ENCODE measurements around the gene SIL1. TPM values are rescaled to one million over a fixed set of nuclear protein-coding genes. Genes with fewer than 3 reads are reported as not detected.
A peak's percentile ranks its signal among the peaks of the same experiment; 100 is the strongest.
"Not testable (repeated sequence)": the region's sequence is repeated elsewhere in the genome, so short reads cannot be mapped to it uniquely, and the experiment has no call there.

SIL1 gene
- polyA plus RNA-seq, 12 donors: 19.6 to 46.8 (median 27.2) TPM; not detected in 1

DNA sequence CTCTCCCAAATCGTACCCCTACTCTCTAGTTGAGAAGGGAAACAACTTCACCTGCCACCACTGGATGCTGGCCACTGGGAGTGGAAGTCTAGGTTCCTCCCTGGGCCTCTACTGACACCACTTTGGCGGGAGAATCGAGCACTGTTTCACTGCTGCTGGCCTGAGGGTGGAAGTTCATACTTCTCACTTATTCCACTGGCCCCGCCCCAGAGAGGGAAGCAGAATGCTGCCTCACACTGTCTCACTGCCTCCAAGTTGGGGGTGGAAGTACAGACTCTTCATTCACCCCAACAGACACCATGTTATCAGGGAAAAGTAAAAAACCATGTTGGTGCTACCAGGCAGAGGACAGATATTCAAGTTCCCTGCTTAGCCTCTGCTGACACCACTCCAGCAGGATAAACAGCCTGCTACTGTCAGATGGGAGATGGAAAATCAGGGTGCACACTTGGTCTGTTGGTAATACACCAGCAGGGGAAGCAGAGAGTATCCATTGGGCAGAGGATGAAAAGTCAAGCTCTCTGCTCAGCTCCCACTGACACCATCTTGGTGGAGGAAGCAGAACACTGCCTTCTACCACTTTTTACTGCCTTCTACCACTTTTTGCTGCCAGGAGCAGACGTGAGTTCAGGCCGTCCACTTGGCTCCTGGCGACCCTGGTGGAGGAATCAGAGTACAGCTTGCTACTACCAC lies 159.4 kb downstream of the SIL1 start:
- DNase-seq: no peak

DNA sequence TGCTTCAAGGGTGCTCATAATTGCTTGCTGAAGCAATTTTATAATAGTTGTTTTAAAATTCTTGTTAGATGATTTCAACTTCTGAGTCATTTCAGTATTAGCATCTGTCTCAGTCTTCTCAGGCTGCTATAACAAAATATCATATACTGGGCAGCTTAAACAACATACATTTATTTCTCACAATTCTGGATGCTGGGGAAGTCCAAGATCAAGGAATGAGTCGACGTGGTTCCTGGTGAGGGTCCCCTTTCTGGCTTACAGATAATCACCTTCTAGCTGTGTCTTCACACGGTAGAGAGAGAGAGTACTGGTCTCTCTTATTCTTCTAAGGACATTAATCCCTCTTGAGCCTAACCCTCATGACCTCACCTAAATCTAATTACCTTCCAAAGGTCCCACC lies 160.4 kb downstream of the SIL1 start:
- DNase-seq: no peak

DNA sequence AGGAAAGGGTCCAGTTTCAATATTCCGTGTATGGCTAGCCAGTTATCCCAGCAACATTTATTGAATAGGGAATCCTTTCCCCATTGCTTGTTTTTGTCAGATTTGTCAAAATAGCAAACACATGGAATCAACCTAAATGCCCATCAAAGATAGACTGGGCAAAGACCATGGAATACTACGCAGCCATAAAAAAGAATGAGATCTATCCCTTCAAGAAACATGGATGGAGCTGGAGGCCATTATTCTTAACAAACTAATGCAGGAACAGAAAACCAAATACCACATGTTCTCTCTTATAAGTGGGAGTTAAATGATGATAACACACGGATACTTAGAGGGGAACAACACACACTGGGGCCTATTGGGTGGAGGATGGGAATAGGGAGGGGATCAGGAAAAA lies 161.8 kb downstream of the SIL1 start:
- not testable (repeated sequence) for DNase-seq

DNA sequence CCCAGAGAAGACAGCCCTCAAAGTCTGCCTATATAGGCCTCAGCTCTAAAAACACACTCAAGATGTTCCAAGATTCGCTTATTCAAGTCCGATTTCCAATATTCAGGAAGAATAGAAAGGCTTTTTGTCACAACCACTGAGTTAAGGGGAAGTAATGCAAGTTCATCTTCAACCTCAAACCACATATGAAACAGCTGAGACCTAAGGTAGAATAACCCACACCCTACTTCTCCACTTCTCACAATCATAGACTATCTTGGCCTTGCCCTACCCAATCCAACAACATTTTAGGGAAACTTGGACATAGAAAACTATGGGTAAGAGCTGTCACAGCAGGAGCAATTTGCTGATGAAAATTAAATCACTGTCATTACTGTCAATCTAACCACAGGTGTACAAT lies 171.0 kb downstream of the SIL1 start:
- no peak for DNase-seq

DNA sequence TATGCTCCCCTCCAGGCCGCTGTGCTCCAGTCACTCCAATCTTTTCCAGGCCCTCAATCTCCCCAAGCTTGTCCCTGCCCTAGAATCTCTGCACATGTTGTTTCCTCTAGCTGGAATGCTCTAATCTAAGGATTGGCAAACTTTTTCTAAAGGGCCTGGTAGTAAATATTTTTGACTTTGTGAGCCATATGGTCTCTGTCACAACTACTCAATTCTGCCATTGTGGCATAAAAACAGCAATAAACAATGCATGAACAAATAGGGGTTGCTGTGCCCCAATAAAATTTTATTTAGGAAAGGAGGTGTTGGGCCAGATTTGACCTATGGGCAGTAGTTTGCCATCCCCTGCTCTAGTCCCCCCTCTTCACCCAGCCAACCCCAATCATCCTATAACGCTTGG lies 172.5 kb downstream of the SIL1 start:
- no peak for DNase-seq

DNA sequence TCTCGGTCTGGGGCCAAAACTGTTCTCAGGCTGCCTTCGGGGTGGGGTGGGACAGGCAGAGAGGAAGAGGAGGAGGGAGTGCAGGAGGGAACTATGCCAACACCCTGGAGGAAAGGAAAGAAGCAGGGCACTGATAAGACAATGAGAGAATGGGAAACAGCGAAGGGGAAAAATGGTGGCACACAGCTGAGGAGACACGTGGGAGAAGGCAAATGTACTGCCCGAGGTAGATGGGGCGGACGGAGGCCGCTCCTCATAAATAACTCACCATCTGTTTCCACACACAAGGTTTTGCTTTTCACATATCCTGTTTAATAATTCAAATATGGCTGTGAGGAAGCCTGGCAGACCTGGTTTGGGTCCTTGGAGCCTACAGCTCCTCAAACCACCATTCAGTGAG lies 174.9 kb downstream of the SIL1 start:
- DNase-seq: no peak

DNA sequence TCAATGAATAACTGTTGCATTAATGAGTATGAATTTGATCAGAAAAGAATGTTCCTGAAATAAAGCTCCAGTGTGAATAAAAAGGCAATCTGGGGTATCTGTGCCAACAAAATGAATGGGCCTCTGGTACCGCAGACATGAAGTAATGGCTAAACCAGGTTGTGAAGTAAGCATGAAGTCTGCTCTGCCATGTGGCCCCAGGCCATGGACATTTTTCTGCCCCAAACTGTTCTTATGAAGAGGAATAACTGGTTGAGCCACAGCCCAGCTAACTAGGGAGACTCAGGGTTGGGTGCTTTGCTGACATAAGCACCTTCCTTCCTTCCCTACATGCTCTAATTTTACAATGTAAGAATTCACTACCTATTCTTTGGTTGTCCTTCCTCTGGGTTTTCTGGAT lies 175.6 kb downstream of the SIL1 start:
- DNase-seq: peak; percentile 16

DNA sequence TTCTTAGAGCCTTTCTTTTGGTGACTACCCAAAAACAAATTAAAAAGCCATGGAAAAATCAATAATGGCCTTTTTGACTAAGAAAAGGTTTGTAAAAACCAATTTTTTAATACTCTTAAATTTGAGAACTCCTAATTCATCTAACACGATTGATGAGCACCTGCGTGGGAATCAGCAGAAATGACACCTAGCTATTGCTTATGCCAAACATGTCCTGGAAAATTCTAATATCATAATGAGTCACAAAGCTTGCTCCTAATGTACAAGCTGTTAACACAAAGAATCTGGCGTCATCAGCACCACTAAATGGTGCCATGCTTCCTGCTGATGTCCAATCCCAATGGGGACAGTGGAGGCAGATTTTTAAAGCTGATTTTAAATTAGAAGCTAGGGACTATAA lies 176.8 kb downstream of the SIL1 start:
- no peak for DNase-seq

DNA sequence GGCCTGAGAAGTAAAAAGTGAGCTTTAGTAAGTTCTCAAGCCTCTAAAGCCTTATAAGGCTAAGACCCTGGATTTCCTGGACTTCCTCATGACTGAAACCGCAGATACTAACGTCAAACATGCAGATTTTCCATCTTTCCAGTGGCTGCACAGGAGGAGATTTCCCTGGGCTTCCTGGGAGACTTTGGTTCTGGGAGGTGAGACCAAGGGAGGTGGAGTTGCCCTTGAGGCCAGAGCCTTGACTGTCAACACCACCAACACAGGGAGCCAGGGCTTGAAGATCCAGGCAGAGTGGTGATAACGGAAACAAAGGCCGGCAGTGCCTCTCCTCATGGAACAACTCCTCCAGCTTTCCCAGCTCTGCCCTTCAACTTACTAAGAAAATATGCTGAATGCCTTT lies 178.3 kb downstream of the SIL1 start:
- DNase-seq: no peak

DNA sequence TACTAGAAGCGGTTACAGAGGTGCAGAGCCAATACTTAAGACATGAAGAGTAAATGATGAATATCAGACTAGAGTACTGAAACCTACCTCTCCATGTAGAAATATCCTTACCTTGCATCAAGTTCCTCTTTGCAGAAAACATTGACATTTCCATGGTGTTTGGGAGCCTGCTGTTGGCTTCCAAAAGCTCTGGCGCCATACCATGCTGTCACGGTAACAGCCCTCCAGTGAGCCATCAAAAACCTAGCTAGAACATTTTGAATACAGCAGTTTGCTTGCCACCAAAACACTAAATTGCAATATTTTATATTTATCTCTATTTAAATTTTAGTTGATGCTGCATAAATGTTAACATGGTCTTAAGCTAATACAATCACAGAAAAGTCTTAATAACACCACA lies 179.0 kb downstream of the SIL1 start:
- no peak for DNase-seq

DNA sequence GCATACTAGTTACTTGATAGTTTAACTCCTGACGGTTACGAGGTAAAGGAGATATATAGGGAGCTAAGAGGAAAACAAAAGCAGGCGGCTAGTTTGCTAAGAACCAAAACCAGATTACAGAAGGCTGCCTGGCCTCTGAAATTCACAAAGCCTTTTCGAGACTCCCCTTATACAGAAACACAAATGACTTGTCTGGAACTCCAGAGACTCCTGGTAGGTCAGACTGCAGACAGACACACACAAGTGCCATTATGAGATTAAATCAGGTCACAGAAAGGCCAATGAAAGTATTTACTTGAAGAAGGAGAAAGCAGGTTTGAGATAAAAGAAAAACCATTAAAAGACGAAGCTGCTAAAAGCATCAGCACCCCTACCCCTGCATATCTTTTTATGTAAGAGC lies 180.5 kb downstream of the SIL1 start:
- DNase-seq: no peak

DNA sequence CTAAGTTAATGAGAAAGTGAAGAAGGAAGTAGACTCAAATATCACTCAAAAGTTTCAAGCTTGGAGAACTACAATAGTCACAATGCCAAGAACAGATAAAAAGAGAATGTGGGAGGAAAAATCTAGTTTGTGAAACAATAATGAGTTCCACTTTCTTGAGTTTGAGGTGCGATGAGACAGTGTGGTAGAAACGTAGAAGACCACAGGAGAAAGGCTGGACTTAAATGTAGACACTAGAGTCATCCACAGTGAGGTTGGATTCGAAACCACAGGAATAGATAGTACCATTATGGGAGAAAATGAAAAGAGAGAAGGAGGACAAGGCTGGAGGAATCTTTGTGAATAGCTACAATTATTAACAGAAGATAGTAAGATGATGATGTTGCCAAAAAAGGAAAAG lies 182.0 kb downstream of the SIL1 start:
- no peak for DNase-seq

DNA sequence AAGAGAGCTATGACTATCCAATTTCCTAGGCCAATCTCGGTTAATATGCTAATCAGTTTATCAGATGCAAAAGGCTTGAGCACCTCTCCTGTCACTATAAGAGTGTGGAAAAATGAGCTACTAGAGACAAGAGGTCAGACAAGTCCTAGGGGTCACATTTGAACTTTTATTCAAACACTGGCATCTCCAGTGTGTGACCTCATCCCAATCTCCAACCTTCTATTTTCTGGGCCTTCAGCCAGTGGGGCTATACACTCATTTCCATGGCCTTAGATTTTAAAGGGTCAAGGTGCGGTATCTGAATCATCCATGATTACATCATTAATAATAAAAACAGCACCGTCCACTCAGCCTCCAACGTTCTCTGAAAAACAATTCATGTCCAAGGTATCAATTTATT lies 183.4 kb downstream of the SIL1 start:
- no peak for DNase-seq

DNA sequence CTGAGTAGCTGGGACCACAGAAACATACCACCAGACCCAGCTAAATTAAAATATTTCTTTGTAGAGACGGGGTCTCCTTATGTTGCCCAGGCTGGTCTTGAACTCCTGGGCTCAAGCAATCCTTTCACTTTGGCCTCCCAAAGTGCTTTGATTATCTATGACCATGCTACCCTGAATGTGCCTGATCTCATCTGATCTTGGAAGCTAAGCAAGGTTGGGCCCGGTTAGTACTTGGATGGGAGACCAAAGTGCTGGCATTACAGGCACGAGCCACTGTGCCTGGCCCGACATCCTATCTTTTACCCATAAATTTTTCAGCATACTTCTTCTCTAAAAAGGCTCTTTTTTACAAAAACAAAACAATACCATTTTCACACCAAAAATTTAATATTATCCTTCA lies 186.0 kb downstream of the SIL1 start:
- DNase-seq: no peak

DNA sequence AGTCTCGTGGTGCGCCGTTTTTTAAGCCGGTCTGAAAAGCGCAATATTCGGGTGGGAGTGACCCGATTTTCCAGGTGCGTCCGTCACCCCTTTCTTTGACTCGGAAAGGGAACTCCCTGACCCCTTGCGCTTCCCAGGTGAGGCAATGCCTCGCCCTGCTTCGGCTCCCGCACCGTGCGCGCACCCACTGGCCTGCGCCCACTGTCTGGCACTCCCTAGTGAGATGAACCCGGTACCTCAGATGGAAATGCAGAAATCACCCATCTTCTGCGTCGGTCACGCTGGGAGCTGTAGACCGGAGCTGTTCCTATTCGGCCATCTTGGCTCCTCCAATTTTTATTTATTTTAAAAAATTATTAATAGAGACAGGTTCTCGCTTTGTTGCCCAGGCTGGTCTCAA lies 187.0 kb downstream of the SIL1 start:
- DNase-seq: not testable (repeated sequence)

DNA sequence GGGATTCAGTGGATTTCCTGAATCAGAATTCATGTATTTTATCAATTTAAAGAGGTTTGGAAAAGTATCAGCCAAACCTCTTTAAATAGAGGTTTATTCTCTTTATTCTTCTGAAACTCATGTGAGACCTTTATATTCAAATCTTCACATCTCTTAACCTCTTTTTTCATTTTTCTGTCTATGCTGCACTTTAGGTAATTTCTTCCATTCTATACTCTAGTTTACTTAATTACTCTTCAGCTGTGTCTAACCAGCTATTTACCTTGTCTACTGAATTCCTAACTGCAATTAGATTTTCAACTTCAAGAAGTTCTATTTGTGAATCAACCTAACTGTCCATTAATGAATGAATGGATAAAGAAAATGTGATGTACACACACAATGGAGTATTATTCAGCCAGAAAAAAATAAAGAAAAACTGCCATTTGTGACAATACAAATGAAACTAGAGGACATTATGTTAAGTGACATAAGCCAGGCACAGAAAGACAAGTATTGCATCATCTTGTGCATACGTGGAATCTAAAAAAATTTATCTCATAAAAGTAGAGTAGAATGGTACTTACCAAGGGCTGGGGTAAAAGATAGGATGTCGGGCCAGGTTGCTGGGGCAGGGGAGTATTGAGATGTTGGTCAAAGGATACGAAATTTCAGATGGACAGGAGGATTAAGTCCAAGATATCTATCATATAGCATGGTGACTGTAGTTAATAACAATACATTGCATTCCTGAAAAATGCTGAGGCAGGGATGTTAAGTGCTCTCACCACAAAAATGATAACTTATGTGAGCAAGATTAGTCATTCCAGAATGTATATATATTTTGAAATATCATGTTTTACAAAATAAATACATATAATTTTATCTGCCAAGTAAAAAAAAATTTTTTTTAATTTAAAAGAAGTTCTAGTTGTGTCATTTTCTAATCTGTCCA lies 193.5 kb downstream of the SIL1 start:
- DNase-seq: no peak

DNA sequence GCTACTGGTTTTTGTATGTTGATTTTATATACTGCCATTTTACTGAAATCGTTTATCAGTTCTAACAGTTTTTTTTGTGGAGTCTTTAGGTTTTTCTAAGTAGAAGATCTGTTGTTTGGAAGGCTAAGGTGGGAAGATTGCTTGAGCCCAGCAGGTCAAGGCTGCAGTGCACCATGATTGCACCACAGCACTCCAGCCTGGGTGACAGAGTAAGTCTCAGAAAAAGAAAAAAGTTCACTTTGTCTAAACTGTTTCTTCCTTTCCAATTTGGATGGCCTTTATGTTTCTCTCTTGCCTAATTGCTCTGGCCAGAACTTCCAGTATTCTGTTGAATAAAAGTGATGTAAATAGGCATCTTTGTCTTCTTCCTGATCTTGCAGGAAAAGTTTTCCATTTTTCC lies 198.5 kb downstream of the SIL1 start:
- no peak for DNase-seq

DNA sequence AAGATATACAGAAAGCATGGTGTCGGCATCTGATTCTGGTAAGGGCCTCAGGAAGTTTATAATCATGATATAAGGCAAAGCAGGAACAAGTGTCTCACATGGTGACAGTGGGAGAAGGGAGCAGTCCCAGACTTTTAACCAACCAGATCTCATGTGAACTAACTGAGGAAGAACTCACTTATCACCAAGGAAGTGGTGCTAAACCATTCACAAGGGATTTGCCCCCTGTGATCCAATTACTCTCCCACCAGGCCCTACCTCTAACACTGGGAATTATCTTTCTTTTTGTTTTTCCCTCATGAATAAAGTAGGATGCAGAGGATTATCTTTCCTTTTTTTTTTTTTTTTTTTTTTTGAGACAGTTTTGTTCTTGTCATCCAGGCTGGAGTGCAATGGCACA lies 199.6 kb downstream of the SIL1 start:
- DNase-seq: no peak

DNA sequence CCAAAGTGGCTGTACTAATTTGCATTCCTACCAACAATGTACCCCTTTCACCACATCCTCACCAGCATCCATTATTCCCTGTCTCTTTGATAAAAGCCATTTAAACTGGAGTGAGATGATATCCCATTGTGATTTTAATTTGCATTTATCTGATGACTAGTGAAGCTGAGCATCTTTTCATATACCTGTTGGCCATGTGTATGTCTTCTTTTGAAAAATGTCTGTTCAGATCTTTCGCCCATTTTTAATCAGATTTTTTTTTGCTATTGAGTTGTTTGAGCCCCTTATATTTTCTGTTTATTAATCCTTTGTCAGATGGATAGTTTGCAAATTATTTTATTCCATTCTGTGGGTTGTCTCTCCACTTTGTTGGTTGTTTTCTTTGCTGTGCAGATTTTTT lies 202.0 kb downstream of the SIL1 start:
- DNase-seq: no peak

DNA sequence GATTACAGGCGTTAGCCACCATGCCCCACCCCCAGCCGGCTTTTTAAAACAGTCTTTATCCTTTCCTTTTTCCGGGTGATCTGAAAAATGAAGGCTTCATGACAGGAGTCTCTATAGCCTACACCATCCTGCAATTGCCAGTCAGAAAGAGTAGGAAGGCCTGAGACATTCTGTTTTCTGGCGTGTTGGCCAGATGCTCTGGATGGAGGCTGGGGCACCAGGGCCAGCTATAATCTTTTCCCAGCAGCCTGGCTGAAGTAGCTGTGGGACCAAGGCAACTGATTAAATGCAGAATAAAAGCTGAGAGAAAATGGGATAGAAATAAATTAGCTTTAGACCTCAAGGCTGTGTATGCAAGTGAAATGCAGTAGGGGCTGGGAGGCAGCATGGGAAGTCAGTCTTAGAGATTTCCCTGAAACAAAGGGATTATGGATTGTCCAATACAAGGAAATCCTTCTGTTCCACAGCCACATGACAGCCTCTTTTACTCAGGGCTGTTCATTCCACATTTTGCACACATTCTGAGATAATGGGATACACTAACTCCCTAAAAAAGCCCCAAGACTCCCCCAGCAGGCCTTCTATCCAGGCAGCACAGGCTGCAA lies 207.1 kb downstream of the SIL1 start:
- DNase-seq: no peak

DNA sequence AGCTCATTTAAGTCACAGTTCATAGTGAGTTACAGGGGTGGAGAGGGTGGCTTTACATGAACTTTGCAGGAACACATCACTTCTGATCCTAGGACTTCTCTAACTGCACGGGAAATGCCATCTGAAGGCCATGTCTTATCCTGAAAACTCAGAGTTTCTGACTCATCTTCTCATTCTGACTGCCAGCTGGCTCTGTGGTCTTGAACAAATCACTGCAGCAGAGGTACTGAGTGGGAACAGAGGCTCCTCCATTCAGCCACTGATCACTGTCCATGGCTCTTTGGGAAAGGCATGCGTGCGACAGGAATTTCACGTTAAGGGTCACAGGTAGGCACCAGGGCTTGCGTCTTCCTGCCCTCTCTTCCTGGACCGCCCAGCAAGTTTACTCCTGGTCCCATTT lies 208.4 kb downstream of the SIL1 start:
- no peak for DNase-seq

DNA sequence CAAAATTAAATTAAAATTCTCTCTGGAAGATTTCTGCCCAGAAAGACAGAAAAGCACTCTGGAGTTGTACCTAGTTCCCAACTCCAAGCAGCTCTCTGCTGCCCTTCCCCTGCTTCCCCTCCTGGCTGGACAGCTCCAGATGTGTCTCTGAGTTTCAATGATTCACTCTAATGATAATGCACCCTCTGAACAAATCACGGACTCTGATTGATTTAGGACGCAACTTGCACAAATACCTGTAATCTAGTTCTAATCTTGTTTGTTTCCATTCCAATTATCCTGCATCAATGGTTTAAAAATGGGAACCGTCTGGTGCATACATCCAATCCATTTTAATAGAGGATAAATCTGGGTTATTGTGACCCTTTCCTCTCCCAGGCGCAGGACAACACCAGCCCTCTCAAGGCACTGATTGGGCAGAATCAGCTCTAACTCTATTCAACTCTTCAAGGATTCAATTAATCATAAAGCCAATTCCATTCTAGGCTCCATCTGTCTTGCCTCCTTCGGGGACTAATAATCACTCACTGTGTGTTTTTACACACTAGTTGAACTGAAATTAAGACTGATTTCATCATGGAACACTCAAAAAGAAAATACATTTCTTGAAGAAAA lies 211.9 kb downstream of the SIL1 start:
- no peak for DNase-seq

DNA sequence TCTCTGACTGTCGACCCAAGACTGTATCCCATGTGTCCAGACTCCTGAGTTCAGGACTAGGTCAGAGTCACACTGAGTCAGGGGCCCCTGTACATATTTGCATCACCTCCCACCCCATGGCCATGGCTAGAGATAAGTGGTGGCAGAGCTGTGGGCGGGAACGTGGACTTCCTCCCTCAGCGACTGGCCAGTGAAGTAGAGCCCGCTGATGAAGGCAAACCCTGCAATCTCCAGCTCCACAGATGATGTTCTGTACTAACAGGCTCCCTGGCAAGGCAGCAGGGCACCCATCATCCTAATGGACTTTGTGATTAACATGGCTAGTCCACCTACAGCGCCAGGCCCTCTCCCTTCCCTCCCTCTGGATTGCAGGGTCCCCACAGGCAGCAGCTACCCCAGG lies 212.5 kb downstream of the SIL1 start:
- DNase-seq: no peak
